ENCODE measurements around the gene MAGI3.

DNA sequence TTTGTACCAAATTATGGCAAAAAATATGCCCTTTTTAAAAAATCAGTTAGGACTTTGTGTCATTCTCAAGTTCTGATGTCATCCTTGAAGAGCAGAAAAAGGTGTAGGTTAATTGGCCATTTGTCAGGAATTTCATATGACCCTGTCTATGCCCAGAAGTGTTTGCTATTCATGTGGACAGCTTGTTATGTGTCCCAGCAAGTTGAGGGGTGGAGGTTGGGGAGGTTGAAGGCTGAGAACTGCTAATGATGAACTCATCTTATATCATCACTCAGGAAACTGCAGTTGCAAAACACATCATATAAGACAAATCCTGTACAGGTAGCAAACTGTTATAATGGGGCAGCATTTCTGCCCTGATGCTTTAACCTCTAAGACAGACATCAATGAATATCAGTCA is 262.5 kb downstream of the MAGI3 start:
- no peak for TF ChIP-seq CTCF (IDR thresholded peaks at IDR 0.05; ENCODE audit: low read length)
- TF ChIP-seq EZH2 (IDR thresholded peaks at IDR 0.05; ENCODE audit: borderline replicate concordance, low read length), result no peak

Measured in OCI-LY1 (cell line).